Measurements from ENCODE around the gene PBXIP1. TPM values are rescaled to one million over a fixed set of nuclear protein-coding genes. Genes with fewer than 3 reads are reported as not detected.
"Not testable (repeated sequence)": the region's sequence is repeated elsewhere in the genome, so short reads cannot be mapped to it uniquely, and the experiment has no call there.

PBXIP1 gene
- total and polyA plus RNA-seq, 7 experiments from 2014 or later, result 107 to 390 (median 355) TPM

GRCh38 chr1:154990276-154990675, 34.4 kb upstream of the PBXIP1 start:
- Mint-ChIP-seq H3K4me1 (peaks cover 12 to 24% (median 18%) of the 10 kb centered on the region in 7 donors), H3K36me3 (peaks cover 0 to 20% (median 10%) of the 10 kb centered on the region in 5 donors), H3K4me3 (no peak overlapping the region), H3K27me3 (no peaks in the 10 kb centered on the region), H3K9me3 (no peaks in the 10 kb centered on the region), H3K27ac (no peak overlapping the region)
- DNase-seq, result no peak
- Histone ChIP-seq H3K4me3 (ENCODE audit: low read length) (no peak overlapping the region), H3K27ac (ENCODE audit: low read depth, low read length) (no peak overlapping the region), H3K36me3 (ENCODE audit: control insufficient read depth in 2 of 3, insufficient read depth in 3 of 3, low read length in 3 of 3) (peaks cover 3 to 44% (median 10%) of the 10 kb centered on the region in 3 experiments), H3K27me3 (ENCODE audit: control insufficient read depth in 2 of 2, insufficient read depth in 2 of 2, low read length in 2 of 2) (no peaks in the 10 kb centered on the region), H3K4me1 (ENCODE audit: control insufficient read depth in 2 of 2, insufficient read depth in 2 of 2, low read length in 2 of 2) (peaks cover 5 to 8% of the 10 kb centered on the region in 2 donors), H3K9me3 (ENCODE audit: control insufficient read depth in 2 of 3, low read length in 3 of 3) (no peaks in the 10 kb centered on the region)
- intact Hi-C loops (cut with micrococcal nuclease), result no loop called here
- ATAC-seq, result no peak
- CTCF ChIA-PET, result interaction anchor here (0.6 to 17.9 kb wide), 3 partner anchors 24 to 587 kb away, joined by 3 to 291 read pairs (median 3); no protein-coding TSS in a partner anchor
- POLR2A ChIA-PET, result interaction anchor here (0.8 to 1.1 kb wide), 2 partner anchors 29 to 34 kb away, joined by 3 to 4 read pairs; partner anchors contain the start of genes PBXIP1 and PYGO2

- no peak overlapping the region for H3K4me3 Mint-ChIP-seq
- ATAC-seq (no peak), DNase-seq (no peak)
- H3K27ac Mint-ChIP-seq, result peak overlapping the region in 1 of 9 donors; percentile 0
- no peaks in the 10 kb centered on the region for H3K27me3 Mint-ChIP-seq
- ChIA-PET POLR2A (interaction anchor here (1.1 kb wide), 2 partner anchors 10 to 28 kb away, joined by 3 read pairs; partner anchors contain the start of gene PYGO2), CTCF (interaction anchor here (1.6 to 17.9 kb wide), 2 partner anchors 25 to 27 kb away, joined by 12 to 291 read pairs; no protein-coding TSS in a partner anchor)
- H3K4me3 ChIP-seq (ENCODE audit: low read length), result no peak overlapping the region
- no peak overlapping the region for H3K27ac ChIP-seq (ENCODE audit: low read depth, low read length)
- H3K4me1 ChIP-seq (ENCODE audit: control insufficient read depth in 2 of 2, insufficient read depth in 2 of 2, low read length in 2 of 2), result peaks cover 5 to 8% of the 10 kb centered on the region in 2 donors
- peaks cover 3 to 44% (median 10%) of the 10 kb centered on the region in 3 experiments for H3K36me3 ChIP-seq (ENCODE audit: control insufficient read depth in 2 of 3, insufficient read depth in 3 of 3, low read length in 3 of 3)
- no peaks in the 10 kb centered on the region for H3K9me3 Mint-ChIP-seq
- intact Hi-C loops (cut with micrococcal nuclease), result no loop called here
- peaks cover 13 to 22% (median 18%) of the 10 kb centered on the region in 7 donors for H3K4me1 Mint-ChIP-seq
- H3K27me3 ChIP-seq (ENCODE audit: control insufficient read depth in 2 of 2, insufficient read depth in 2 of 2, low read length in 2 of 2), result no peaks in the 10 kb centered on the region
- H3K9me3 ChIP-seq (ENCODE audit: control insufficient read depth in 2 of 3, low read length in 3 of 3), result no peaks in the 10 kb centered on the region
- H3K36me3 Mint-ChIP-seq, result peaks cover 0 to 20% (median 10%) of the 10 kb centered on the region in 5 donors
These were observed 33.4 kb upstream of the PBXIP1 start for GRCh38 chr1:154989195-154989860.

DNA sequence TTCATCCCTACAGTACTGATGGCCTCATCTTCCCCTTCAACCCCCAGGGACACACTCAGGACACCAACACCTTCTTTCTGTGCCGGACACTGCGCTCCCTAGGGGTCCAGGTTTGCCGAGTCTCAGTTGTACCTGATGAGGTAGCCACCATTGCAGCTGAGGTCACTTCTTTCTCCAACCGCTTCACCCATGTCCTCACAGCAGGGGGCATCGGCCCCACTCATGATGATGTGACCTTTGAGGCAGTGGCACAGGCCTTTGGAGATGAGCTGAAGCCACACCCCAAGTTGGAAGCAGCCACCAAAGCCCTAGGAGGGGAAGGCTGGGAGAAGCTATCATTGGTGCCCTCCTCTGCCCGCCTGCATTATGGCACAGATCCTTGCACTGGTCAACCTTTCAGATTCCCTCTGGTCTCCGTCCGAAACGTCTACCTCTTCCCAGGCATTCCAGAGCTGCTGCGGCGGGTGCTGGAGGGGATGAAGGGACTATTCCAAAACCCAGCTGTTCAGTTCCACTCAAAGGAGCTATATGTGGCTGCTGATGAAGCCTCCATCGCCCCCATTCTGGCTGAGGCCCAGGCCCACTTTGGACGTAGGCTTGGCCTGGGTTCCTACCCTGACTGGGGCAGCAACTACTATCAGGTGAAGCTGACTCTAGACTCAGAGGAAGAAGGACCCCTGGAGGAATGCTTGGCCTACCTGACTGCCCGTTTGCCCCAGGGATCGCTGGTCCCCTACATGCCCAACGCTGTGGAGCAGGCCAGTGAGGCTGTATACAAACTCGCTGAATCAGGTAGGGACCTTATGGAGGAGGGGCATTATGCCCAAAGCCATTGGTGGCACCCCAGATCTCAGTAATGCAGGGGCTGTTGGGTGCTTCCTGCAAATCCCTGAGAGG, 32.4 kb upstream of the PBXIP1 start:
- CTCF ChIA-PET, result interaction anchor here (1.3 to 1.6 kb wide), 2 partner anchors 28 to 318 kb away, joined by 4 to 12 read pairs; no protein-coding TSS in a partner anchor
- H3K9me3 Mint-ChIP-seq, result no peaks in the 10 kb centered on the region

GRCh38 chr1:154987326-154987725, 31.4 kb upstream of the PBXIP1 start:
- intact Hi-C loops (cut with micrococcal nuclease), result no loop called here
- no peaks in the 10 kb centered on the region for H3K27me3 ChIP-seq (ENCODE audit: control insufficient read depth in 2 of 2, insufficient read depth in 2 of 2, low read length in 2 of 2)
- no peak for ATAC-seq
- CTCF ChIA-PET, result interaction anchor here (1.1 to 1.8 kb wide), 3 partner anchors 12 to 317 kb away, joined by 4 to 8 read pairs (median 4); no protein-coding TSS in a partner anchor
- Mint-ChIP-seq H3K36me3 (peaks cover 0 to 14% (median 10%) of the 10 kb centered on the region in 5 donors), H3K9me3 (no peaks in the 10 kb centered on the region), H3K27ac (no peak overlapping the region), H3K4me1 (peaks cover 13 to 26% (median 18%) of the 10 kb centered on the region in 7 donors), H3K27me3 (no peaks in the 10 kb centered on the region), H3K4me3 (no peak overlapping the region)
- no peaks in the 10 kb centered on the region for H3K9me3 ChIP-seq (ENCODE audit: control insufficient read depth in 2 of 3, low read length in 3 of 3)
- DNase-seq, result no peak
- H3K36me3 ChIP-seq (ENCODE audit: control insufficient read depth in 2 of 3, insufficient read depth in 3 of 3, low read length in 3 of 3), result peaks cover 3 to 38% (median 10%) of the 10 kb centered on the region in 3 experiments
- peaks cover 18 to 19% of the 10 kb centered on the region in 2 donors for H3K4me1 ChIP-seq (ENCODE audit: control insufficient read depth in 2 of 2, insufficient read depth in 2 of 2, low read length in 2 of 2)
- H3K4me3 ChIP-seq (ENCODE audit: low read length), result no peak overlapping the region
- POLR2A ChIA-PET, result interaction anchor here (0.7 to 2.0 kb wide), 6 partner anchors 9 to 30 kb away, joined by 3 to 8 read pairs (median 4); partner anchors contain the start of genes CKS1B and PYGO2
- no peak overlapping the region for H3K27ac ChIP-seq (ENCODE audit: low read depth, low read length)

More for the DNA sequence above, 32.4 kb upstream of the PBXIP1 start:
- Histone ChIP-seq H3K9me3 (ENCODE audit: control insufficient read depth in 2 of 3, low read length in 3 of 3) (no peaks in the 10 kb centered on the region), H3K36me3 (ENCODE audit: control insufficient read depth in 2 of 3, insufficient read depth in 3 of 3, low read length in 3 of 3) (peaks cover 3 to 44% (median 10%) of the 10 kb centered on the region in 3 experiments), H3K4me1 (ENCODE audit: control insufficient read depth in 2 of 2, insufficient read depth in 2 of 2, low read length in 2 of 2) (peaks cover 13 to 14% of the 10 kb centered on the region in 2 donors), H3K27me3 (ENCODE audit: control insufficient read depth in 2 of 2, insufficient read depth in 2 of 2, low read length in 2 of 2) (no peaks in the 10 kb centered on the region), H3K27ac (ENCODE audit: low read depth, low read length) (no peak overlapping the region), H3K4me3 (ENCODE audit: low read length) (no peak overlapping the region)
- H3K27me3 Mint-ChIP-seq, result no peaks in the 10 kb centered on the region
- POLR2A ChIA-PET, result interaction anchor here (0.7 to 2.0 kb wide), 9 partner anchors 8 to 29 kb away, joined by 3 to 8 read pairs (median 4); partner anchors contain the start of genes CKS1B and PYGO2
- H3K4me1 Mint-ChIP-seq, result peaks cover 13 to 26% (median 18%) of the 10 kb centered on the region in 7 donors
- H3K4me3 Mint-ChIP-seq, result no peak overlapping the region
- no peak overlapping the region for H3K27ac Mint-ChIP-seq
- intact Hi-C loops (cut with micrococcal nuclease), result loop anchor here in 1 of 2 donors (1.0 kb wide), 1 partner anchor 29 kb away; no protein-coding TSS in a partner anchor
- DNase-seq (no peak), ATAC-seq (no peak)
- peaks cover 0 to 20% (median 10%) of the 10 kb centered on the region in 5 donors for H3K36me3 Mint-ChIP-seq

GRCh38 chr1:154986736-154987135, 30.8 kb upstream of the PBXIP1 start:
- H3K9me3 Mint-ChIP-seq; ATAC-seq; intact Hi-C loops (cut with micrococcal nuclease); H3K27me3 ChIP-seq (ENCODE audit: control insufficient read depth in 2 of 2, insufficient read depth in 2 of 2, low read length in 2 of 2); H3K27me3 Mint-ChIP-seq; H3K27ac Mint-ChIP-seq; H3K27ac ChIP-seq (ENCODE audit: low read depth, low read length); H3K9me3 ChIP-seq (ENCODE audit: control insufficient read depth in 2 of 3, low read length in 3 of 3); H3K4me3 Mint-ChIP-seq; H3K4me3 ChIP-seq (ENCODE audit: low read length); DNase-seq: not testable (repeated sequence)
- H3K36me3 ChIP-seq (ENCODE audit: control insufficient read depth in 2 of 3, insufficient read depth in 3 of 3, low read length in 3 of 3), result peaks cover 3 to 38% (median 10%) of the 10 kb centered on the region in 3 experiments
- peaks cover 0 to 14% (median 10%) of the 10 kb centered on the region in 5 donors for H3K36me3 Mint-ChIP-seq
- peaks cover 18 to 20% of the 10 kb centered on the region in 2 donors for H3K4me1 ChIP-seq (ENCODE audit: control insufficient read depth in 2 of 2, insufficient read depth in 2 of 2, low read length in 2 of 2)
- ChIA-PET CTCF (interaction anchor here (0.8 to 1.8 kb wide), 3 partner anchors 13 to 897 kb away, joined by 3 to 8 read pairs (median 4); no protein-coding TSS in a partner anchor), POLR2A (interaction anchor here (1.7 to 2.0 kb wide), 3 partner anchors 10 to 26 kb away, joined by 4 to 8 read pairs (median 5); partner anchors contain the start of gene CKS1B)
- peaks cover 13 to 26% (median 18%) of the 10 kb centered on the region in 7 donors for H3K4me1 Mint-ChIP-seq
